Transverse colon (tissue), 4 donors: ENCODE results near the gene MLANA. TPM values are rescaled to one million over a fixed set of nuclear protein-coding genes. Genes with fewer than 3 reads are reported as not detected.

ENCODE experiments used
- DNase-seq: peaks from one replicate; pipeline ENCODE4 v3.0.0-alpha.2; 2019
- H3K27ac ChIP-seq, 4 donors: fragments of 200-600 bp; sonication (generic); 2 replicates each; pipeline ENCODE4 v1.5.1; 2016 to 2018; ENCODE audit warnings: inconsistent platforms in 4 of 4
- H3K27me3 ChIP-seq: fragments of 200-600 bp; sonication (generic); 2 replicates; pipeline ENCODE4 v1.5.1; 2017; ENCODE audit warnings: inconsistent platforms
- H3K36me3 ChIP-seq, 4 donors: fragments of 200-600 bp; sonication (generic); 2 replicates each; pipeline ENCODE4 v1.5.1; 2017 to 2019; ENCODE audit warnings: inconsistent platforms in 4 of 4
- H3K4me1 ChIP-seq, 4 donors: fragments of 200-600 bp; sonication (generic); 2 replicates each; pipeline ENCODE4 v1.5.1; 2017 to 2020; ENCODE audit warnings: inconsistent platforms in 4 of 4
- H3K4me3 ChIP-seq, 4 donors: fragments of 200-600 bp; sonication (generic); 1 replicate in 1 of 4; 2 replicates in 3 of 4; pipeline versions ENCODE4 v1.5.1 to v1.6.1; 2017 to 2019; ENCODE audit warnings: inconsistent platforms in 4 of 4
- H3K9me3 ChIP-seq, 2 donors: fragments of 200-600 bp; sonication (generic); 2 replicates each; pipeline ENCODE4 v1.5.1; 2017 to 2019; ENCODE audit warnings: inconsistent platforms in 2 of 2
- EP300 ChIP-seq: sonication (generic); formaldehyde crosslinking; IDR thresholded peaks from one replicate; pipeline ENCODE4 v1.6.1; 2017; ENCODE audit warnings: antibody characterized with exemption, low read depth
- POLR2A ChIP-seq: fragments of 450-650 bp; IDR thresholded peaks from one replicate; pipeline ENCODE4 v1.6.1; 2016; ENCODE audit warnings: antibody characterized with exemption, mild to moderate bottlenecking, moderate library complexity
- POLR2AphosphoS5 ChIP-seq, 3 donors: sonication (generic); formaldehyde crosslinking; IDR thresholded peaks; one replicate each; pipeline ENCODE4 v1.6.1; 2016; ENCODE audit warnings: antibody characterized with exemption in 3 of 3
- WGBS, 2 donors: methylation state at CpG; one replicate each; pipeline ENCODE4 v1.1.5; 2018; ENCODE audit warnings: low coverage in 1 of 2; 5-methylcytosine and 5-hydroxymethylcytosine counted together
- in situ Hi-C, 4 donors: fragments of 200-750 bp; cut with MboI; loops; one replicate each; pipeline versions ENCODE4 v1.15.0 to v1.15.1; 2017; ENCODE audit warnings: low sequenced_read_pairs in 3 of 4, low pct_ligation_motif_present in 1 of 4, low pct_unique_long_range_greater_than_20kb in 1 of 4
- intact Hi-C: fragments of 100-400 bp; cut with DNase I; formaldehyde crosslinking; loops from one replicate; pipeline ENCODE4 v1.15.1; 2023; ENCODE audit warnings: low total_unique reads
- total RNA-seq, 4 donors: library from RNA; depleted of rRNA; stranded (reverse); fragments of >200 nt; gene quantifications; one replicate each; pipeline ENCODE4 v1.1.0, GENCODE V29; 2016
- TF ChIP-seq, protein P1 (sequence below), 5 experiments: fragments of 200-600 bp in 3 of 5; fragments of 450-650 bp in 2 of 5; sonication (generic) in 3 of 5; IDR thresholded peaks; 1 replicate in 2 of 5; 2 replicates in 3 of 5; pipeline ENCODE4 v1.5.1; 2016 to 2017; ENCODE audit warnings: antibody characterized with exemption in 5 of 5, inconsistent platforms in 3 of 5, mild to moderate bottlenecking in 2 of 5, moderate library complexity in 1 of 5

The MLANA gene
- total RNA-seq, 4 donors from 2014 or later: not detected

DNA sequence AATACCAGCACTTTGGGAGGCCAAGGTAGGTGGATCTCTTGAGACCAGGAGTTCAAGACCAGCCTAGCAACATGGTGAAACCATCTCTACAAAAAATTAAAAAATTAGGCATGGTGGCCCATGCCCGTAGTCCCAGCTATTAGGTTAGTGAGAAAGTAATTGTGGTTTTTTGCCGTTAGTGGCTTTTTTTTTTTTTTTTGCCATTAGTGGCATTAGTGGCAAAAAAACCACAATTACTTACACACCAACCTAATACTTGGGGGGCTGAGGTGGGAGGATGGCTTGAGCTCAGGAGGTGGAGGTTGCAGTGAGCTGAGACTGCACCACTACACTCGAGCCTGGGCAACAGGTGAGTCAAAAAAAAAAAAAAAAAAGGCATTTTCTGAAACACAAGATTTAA, 27.8 kb downstream of the MLANA start:
- no peak overlapping the region for H3K4me3 ChIP-seq
- TF ChIP-seq EP300: no peak
- TF ChIP-seq, protein P1, sequence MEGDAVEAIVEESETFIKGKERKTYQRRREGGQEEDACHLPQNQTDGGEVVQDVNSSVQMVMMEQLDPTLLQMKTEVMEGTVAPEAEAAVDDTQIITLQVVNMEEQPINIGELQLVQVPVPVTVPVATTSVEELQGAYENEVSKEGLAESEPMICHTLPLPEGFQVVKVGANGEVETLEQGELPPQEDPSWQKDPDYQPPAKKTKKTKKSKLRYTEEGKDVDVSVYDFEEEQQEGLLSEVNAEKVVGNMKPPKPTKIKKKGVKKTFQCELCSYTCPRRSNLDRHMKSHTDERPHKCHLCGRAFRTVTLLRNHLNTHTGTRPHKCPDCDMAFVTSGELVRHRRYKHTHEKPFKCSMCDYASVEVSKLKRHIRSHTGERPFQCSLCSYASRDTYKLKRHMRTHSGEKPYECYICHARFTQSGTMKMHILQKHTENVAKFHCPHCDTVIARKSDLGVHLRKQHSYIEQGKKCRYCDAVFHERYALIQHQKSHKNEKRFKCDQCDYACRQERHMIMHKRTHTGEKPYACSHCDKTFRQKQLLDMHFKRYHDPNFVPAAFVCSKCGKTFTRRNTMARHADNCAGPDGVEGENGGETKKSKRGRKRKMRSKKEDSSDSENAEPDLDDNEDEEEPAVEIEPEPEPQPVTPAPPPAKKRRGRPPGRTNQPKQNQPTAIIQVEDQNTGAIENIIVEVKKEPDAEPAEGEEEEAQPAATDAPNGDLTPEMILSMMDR (IDR thresholded peaks at IDR 0.05): no peak
- TF ChIP-seq POLR2A: no peak
- no peak for TF ChIP-seq POLR2AphosphoS5 (IDR thresholded peaks at IDR 0.05)
- peaks cover 0 to 18% (median 0%) of the 10 kb centered on the region in 4 donors for H3K36me3 ChIP-seq
- H3K9me3 ChIP-seq: no peaks in the 10 kb centered on the region
- no peaks in the 10 kb centered on the region for H3K27me3 ChIP-seq
- in situ Hi-C loops (no loop called here), intact Hi-C loops (loop anchor here (2.0 kb wide), 1 partner anchor 188 kb away; no protein-coding TSS in a partner anchor)
- no peaks in the 10 kb centered on the region for H3K4me1 ChIP-seq
- no peak for DNase-seq
- 79 to 80% methylated on average over 3 of the region's 3 CpGs for WGBS, 2 donors
- H3K27ac ChIP-seq: no peak overlapping the region

DNA sequence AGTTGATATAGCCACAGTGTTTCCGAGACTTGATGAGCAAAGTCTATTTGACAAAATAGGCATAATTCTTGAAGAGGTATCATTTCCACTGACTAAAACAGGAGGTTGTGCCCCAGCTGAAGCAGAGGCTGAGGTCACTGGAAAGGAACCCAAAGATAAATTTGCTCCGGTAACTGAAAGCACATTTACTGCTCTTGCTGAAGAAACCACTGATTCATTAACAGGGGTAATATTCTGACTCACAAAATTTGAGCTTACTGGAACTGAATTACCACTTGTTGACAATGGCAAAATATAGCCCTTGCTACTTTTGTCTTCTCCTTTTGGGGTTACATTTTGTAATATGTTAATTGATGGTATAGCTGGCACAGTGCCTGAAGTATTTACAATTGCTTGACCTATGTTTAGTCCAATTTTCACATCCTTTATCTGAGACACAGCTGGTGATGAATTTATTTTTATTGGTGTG, 30.2 kb downstream of the MLANA start:
- Histone ChIP-seq H3K9me3 (no peaks in the 10 kb centered on the region), H3K4me3 (no peak overlapping the region), H3K4me1 (no peaks in the 10 kb centered on the region), H3K27ac (no peak overlapping the region), H3K27me3 (no peaks in the 10 kb centered on the region), H3K36me3 (peaks cover 0 to 30% (median 7%) of the 10 kb centered on the region in 4 donors)
- DNase-seq: no peak
- TF ChIP-seq, protein P1 (IDR thresholded peaks at IDR 0.05): no peak
- no peak for TF ChIP-seq EP300
- no peak for TF ChIP-seq POLR2AphosphoS5 (IDR thresholded peaks at IDR 0.05)
- WGBS, 2 donors: 80 to 88% methylated on average over 1 to 2 of the region's 2 CpGs
- intact Hi-C loops: no loop called here
- in situ Hi-C loops: no loop called here

DNA sequence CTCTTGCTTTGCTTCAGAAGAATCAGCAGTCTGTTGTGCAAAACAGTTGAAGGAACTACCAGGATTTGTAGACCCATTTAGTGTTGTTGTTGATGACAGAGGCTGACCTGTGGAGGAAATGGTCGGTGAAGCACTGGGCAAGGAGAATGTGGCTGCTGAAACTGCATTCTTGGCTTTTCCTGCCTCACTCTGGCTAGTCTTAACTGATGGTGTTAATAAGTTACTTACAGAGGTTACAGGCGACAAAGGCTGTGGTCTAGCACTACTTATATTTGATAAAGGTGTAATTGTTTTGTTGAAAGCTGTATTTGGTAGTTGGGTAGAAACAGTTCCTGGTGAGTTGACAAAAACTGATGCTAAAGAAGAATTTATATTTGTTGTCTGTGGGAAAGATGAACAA, 31.5 kb downstream of the MLANA start:
- Histone ChIP-seq H3K4me3 (no peak overlapping the region), H3K36me3 (peaks cover 0 to 30% (median 7%) of the 10 kb centered on the region in 4 donors), H3K27ac (no peak overlapping the region), H3K9me3 (no peaks in the 10 kb centered on the region), H3K4me1 (no peaks in the 10 kb centered on the region), H3K27me3 (no peaks in the 10 kb centered on the region)
- no peak for DNase-seq
- in situ Hi-C loops: no loop called here
- TF ChIP-seq, protein P1 (IDR thresholded peaks at IDR 0.05): no peak
- no peak for TF ChIP-seq POLR2A
- no peak for TF ChIP-seq POLR2AphosphoS5 (IDR thresholded peaks at IDR 0.05)
- no peak for TF ChIP-seq EP300
- intact Hi-C loops: no loop called here
- 45 to 58% methylated on average over 2 of the region's 2 CpGs for WGBS, 2 donors

DNA sequence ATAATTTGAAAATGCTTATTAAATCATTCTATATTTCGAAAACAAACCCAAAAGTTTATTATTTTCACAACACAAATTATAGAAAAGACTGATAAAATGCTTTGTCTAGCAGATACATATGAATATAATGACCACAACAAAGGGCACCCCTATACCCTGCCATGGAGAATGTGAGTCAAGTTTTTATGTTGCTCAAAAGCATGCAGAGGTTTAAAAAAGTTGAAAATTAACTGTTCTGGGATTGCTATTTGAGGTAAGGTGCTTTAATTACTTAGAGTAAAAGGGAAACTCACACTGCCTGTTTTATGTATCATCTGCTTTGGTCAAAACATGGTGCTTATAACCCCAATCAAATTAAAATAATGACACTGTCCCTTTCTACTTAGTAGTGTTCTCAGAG, 41.0 kb downstream of the MLANA start:
- Histone ChIP-seq H3K27ac (no peak overlapping the region), H3K27me3 (no peaks in the 10 kb centered on the region), H3K9me3 (no peaks in the 10 kb centered on the region), H3K36me3 (peaks cover 0 to 5% (median 2%) of the 10 kb centered on the region in 4 donors), H3K4me1 (no peaks in the 10 kb centered on the region), H3K4me3 (no peak overlapping the region)
- TF ChIP-seq EP300 (no peak), POLR2A (no peak), POLR2AphosphoS5 (IDR thresholded peaks at IDR 0.05) (no peak)
- TF ChIP-seq, protein P1 (IDR thresholded peaks at IDR 0.05): no peak
- 95 to 100% methylated on average over 1 of the region's 1 CpG for WGBS, 2 donors
- intact Hi-C loops (no loop called here), in situ Hi-C loops (loop anchor here in 1 of 4 donors (10.0 kb wide), 1 partner anchor 57 kb away; no protein-coding TSS in a partner anchor)
- no peak for DNase-seq
